Activated gamma-delta T cell (primary cell): ENCODE data around the gene RAPGEF5.
"Not testable (repeated sequence)": the region's sequence is repeated elsewhere in the genome, so short reads cannot be mapped to it uniquely, and the experiment has no call there.

ENCODE experiments used
- DNase-seq: peaks from one replicate; lab custom pipeline; 2025; lab: John Stamatoyannopoulos, UW

The RAPGEF5 gene

DNA sequence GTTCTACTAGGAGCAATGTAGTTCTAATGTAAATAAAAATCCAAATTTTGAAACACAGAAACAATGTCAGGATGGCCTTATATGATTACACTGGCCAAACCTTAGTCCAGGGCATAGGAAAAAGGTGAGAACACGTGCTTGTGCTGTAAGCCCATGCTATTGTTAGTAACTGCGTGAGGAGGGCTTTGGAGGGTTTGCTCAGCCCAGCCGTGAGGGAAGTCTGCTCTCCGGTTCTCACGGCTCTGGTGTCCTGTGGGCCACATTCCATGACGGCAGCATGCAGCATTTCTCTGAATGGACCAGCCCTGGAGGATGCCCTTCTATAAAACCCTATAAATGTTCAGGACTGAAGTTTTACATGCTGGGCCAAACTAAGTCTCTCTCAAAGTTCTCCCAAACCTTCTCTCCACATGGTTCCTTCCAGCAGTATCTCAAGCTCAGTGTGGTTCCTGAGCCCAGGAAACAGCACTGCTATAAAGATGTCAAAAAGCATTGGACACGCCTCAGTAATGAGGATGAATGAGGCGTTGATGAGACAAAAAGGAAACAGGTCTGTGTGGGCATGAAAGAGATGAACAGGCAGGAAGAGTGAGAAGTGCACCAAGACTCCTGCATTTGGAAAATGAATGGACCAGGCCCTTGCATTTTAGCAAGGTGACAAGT is 236.4 kb downstream of the RAPGEF5 start:
- DNase-seq, result no peak

- DNase-seq, result no peak
Measured at GRCh38 chr7:22117222-22117621, 239.7 kb downstream of the RAPGEF5 start.

- DNase-seq, result no peak
Measured at GRCh38 chr7:22116451-22117030, 240.4 kb downstream of the RAPGEF5 start.

DNA sequence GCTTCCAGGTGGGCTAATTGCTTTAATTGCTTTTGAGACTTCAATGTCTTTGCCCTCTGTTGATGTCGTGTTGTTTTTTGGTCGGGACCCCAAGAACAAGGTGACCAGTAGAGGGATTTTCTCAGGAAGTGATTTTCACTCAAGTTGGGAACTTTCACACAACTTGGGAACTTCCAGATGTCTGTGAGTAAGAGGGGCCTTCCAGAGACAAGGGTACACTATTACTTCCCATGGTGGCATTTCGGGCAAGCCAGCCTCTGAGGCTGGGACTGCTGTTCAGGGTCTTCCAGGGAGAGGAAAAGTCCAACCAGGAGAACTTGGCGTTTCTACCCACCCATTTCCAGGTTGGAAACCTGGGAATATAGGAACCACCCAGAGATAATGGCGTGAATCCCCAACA is 241.3 kb downstream of the RAPGEF5 start:
- no peak for DNase-seq

DNA sequence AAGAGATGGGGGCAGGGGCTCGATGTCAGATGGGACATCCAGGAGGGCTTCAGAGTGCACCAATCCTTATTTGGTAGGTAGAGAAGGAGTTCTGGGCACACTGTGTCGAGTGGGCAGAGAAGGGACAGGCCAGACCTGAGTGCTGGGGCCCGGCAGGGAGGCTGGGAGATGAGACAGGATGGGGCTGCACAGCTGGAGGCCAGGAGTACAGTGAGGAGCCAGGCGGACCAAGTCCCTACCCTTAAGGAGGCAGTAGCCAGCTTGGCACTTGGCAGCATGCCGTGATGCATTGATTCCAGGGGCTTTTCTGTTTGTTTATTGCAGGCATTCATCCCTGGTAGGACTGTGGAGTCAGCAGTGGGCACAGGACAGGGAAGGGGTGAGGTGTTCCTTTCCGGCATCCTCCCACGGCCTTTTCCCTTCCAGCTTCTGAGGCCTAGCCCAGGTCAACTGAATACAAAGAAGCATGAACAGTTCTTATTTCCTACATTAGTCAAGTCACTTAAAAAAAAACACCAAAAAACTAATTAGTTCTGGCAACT is 242.4 kb downstream of the RAPGEF5 start:
- no peak for DNase-seq

- DNase-seq, result no peak
Measured at GRCh38 chr7:22113041-22113440, 243.9 kb downstream of the RAPGEF5 start.

- DNase-seq, result no peak
Measured at GRCh38 chr7:22111661-22112060, 245.3 kb downstream of the RAPGEF5 start.

- DNase-seq, result no peak
Measured at GRCh38 chr7:22110881-22111280, 246.1 kb downstream of the RAPGEF5 start.

- no peak for DNase-seq
Measured at GRCh38 chr7:22110227-22110839, 246.6 kb downstream of the RAPGEF5 start.

- no peak for DNase-seq
Measured at GRCh38 chr7:22109761-22110160, 247.2 kb downstream of the RAPGEF5 start.

GRCh38 chr7:22108151-22108845 is 248.7 kb downstream of the RAPGEF5 start:
- DNase-seq, result no peak

DNA sequence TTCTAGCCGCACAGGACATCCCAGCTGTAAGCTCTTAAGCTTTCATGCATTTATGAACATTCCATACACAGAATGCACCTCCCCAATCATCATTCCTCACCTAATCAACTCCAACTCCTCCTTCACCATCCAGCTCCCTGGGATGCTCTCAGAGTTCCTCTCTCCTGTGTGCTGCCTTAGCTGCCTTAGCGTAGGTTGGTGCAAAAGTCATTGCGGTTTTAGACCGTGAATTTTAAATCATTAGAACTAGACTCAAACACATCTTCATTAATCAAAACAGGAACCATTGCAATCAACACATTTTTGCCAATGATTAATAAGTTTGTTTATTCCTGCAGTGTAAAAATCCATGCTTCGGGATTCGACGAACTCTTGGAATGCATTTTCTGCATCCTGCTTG is 251.4 kb downstream of the RAPGEF5 start:
- no peak for DNase-seq

GRCh38 chr7:22094413-22095342 is 262.3 kb downstream of the RAPGEF5 start:
- DNase-seq, result no peak

DNA sequence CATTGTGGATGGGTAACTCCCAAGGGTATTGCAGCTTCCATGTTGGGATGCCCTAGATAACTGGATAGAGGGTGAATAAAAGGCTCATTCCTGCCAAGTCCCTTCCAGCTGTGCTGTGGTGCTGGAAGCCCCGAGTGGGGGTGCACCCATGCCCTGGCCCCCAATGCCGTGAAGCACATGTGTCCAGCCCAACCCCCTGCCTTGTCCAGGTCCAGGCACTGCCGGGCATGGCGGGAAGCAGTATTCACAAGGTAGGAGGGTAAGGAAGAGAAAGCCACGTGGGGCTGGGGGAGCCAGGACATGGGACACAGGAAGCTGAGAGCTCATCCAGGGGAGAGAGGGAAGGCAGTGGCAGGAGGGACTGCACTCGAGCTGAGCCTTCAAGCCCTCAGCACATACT is 263.0 kb downstream of the RAPGEF5 start:
- no peak for DNase-seq

DNA sequence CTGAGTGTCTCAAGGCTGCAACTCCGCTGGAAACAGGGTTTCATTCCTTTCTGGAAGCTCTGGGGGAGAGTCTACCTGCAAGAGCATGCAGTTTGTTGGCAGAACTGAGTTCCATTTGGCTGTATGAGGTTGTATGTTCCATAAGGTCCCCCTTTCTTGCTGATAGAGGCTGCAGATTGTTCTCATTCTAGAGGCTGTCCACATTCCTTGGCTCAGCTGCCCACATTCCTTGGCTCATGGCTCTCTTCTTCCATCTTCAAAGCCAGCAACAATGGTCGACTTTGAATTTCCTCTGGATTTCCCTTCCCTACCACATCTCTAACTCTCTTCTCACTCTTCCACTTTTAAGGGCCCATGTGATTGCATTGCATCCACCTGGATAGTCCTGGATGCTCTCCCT is 264.0 kb downstream of the RAPGEF5 start:
- DNase-seq, result no peak

DNA sequence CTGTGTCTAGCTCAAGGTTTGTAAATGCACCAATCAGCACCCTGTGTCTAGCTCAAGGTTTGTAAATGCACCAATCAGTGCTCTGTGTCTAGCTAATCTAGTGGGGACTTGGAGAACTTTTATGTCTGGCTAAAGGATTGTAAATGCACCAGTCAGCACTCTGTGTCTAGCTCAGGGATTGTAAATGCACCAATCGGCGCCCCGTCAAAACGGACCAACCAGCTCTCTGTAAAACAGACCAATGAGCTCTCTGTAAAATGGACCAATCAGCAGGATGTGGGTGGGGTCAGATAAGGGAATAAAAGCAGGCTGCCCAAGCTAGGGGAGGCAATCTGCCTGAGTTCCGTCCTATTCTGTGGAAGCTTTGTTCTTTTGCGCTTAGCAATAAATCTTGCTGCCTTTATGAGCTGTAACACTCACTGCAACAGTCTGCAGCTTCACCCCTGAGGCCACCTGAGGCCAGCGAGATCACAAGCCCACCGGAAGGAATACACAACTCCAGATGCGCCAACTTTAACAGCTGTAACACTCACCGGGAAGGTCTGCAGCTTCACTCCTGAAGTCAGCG is 265.9 kb downstream of the RAPGEF5 start:
- DNase-seq, result not testable (repeated sequence)

DNA sequence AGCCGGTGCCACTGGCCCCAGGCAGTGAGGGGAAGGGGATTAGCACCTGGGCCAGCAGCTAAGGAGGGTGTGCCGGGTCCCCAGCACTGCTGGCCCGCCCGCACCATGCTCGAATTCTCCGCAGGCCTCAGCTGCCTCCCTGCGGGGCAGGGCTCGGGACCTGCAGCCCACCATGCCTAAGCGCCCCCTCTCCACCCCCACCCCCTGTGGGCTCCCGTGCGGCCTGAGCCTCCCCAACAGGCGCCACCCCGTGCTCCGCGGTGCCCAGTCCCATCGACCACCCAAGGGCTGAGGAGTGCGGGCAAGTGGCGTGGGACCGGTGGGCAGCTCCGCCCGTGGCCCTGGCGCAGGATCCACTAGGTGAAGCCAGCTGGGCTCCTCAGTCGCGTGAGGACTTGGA is 266.4 kb downstream of the RAPGEF5 start:
- no peak for DNase-seq

GRCh38 chr7:22090107-22090506 is 266.8 kb downstream of the RAPGEF5 start:
- DNase-seq, result no peak

DNA sequence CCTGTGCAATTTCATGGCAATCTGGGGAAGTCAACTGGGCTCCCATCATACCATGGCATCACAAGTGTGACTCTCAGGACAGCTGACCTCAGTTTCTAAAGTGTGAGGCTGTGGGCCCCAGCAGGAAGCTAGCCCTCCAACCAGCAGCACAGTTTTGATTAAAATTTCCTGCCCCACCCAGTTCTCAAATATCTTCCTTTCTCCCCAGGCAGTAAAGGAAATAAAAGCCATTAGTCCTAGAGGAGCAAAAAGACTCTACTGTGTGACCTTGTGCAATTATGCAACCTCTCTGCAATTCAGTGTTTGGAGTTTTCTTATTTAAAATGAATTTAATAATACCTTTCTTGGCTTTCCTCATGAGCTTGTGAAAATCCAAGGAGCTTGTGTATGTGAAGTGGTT is 268.1 kb downstream of the RAPGEF5 start:
- DNase-seq, result no peak

DNA sequence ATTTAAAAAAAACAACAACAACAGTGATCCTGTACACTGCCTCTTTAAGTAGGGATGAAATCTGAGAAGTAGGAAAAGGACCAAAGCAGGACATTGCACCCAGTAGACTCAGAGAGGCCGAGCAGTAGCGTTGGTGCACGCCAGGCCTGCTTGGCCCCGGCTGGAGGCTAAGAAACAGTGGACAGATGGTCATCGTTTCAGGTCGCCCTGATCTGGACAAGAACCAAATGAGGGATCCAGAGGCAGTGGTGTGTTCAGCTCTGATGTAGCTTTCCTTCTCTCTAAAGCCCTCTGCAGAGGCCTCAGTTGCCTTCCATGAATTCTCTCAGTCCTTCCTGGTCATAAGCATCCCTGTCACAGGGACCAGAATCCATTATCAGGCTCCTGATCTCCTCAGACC is 269.1 kb downstream of the RAPGEF5 start:
- no peak for DNase-seq

DNA sequence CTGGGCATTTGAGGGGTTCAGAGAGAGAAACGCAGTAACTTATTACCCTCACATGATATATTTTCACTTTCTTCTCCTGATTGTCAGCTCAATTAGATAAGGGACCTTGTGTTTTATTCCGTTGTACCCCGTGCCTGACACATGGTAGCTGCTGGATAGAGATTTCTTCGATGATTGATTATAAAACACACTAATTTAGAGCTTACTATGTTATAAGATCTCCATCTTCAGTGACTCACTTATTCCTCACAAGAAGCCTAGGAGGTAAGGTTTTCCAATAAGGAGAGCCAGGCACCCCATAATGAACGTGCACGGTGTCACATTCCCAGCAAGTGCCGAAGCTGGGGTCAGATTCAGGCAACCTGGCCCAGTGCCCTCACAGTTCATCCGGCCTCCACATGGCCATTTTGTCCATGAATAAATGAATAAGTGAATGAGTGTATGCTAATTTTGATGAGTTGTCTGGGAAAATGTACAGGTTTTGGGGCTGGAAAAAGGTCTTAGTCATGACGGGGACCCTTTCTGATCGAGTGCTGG is 273.2 kb downstream of the RAPGEF5 start:
- no peak for DNase-seq
